GM19023 (cell line): ENCODE data around the gene GRIA4.

Experiments
- ATAC-seq: cut with Tn5 transposase; IDR thresholded peaks from one replicate; pipeline ENCODE4 v1.9.1; 2021; ENCODE audit warnings: mild to moderate bottlenecking, moderate library complexity; ENCODE audit not compliant: unreplicated experiment

Gene GRIA4

GRCh38 chr11:105910095-105910715 lies 300.3 kb downstream of the GRIA4 start:
- ATAC-seq: no peak

GRCh38 chr11:105911454-105911853 lies 301.6 kb downstream of the GRIA4 start:
- no peak for ATAC-seq

- no peak for ATAC-seq
Observed at GRCh38 chr11:105912666-105913065, 302.8 kb downstream of the GRIA4 start.

GRCh38 chr11:105915021-105915420 lies 305.1 kb downstream of the GRIA4 start:
- ATAC-seq: no peak

GRCh38 chr11:105918039-105918438 lies 308.2 kb downstream of the GRIA4 start:
- no peak for ATAC-seq

- ATAC-seq: no peak
Observed at GRCh38 chr11:105918600-105918999, 308.7 kb downstream of the GRIA4 start.

GRCh38 chr11:105923252-105923651 lies 313.4 kb downstream of the GRIA4 start:
- ATAC-seq: no peak

- no peak for ATAC-seq
Observed at GRCh38 chr11:105923807-105924206, 313.9 kb downstream of the GRIA4 start.

GRCh38 chr11:105929084-105929955 lies 319.4 kb downstream of the GRIA4 start:
- no peak for ATAC-seq

- no peak for ATAC-seq
Observed at GRCh38 chr11:105933695-105934094, 323.8 kb downstream of the GRIA4 start.

GRCh38 chr11:105935791-105936190 lies 325.9 kb downstream of the GRIA4 start:
- ATAC-seq: no peak

GRCh38 chr11:105937331-105937730 lies 327.5 kb downstream of the GRIA4 start:
- no peak for ATAC-seq

- no peak for ATAC-seq
Observed at GRCh38 chr11:105937738-105938137, 327.9 kb downstream of the GRIA4 start.

- no peak for ATAC-seq
Observed at GRCh38 chr11:105942921-105943320, 333.0 kb downstream of the GRIA4 start.

- no peak for ATAC-seq
Observed at GRCh38 chr11:105948918-105949590, 339.2 kb downstream of the GRIA4 start.

- ATAC-seq: no peak
Observed at GRCh38 chr11:105953886-105954285, 344.0 kb downstream of the GRIA4 start.

GRCh38 chr11:105960252-105961245 lies 350.7 kb downstream of the GRIA4 start:
- no peak for ATAC-seq

GRCh38 chr11:105968021-105968697 lies 358.3 kb downstream of the GRIA4 start:
- ATAC-seq: no peak

GRCh38 chr11:105969756-105970155 lies 359.9 kb downstream of the GRIA4 start:
- no peak for ATAC-seq

- no peak for ATAC-seq
Observed at GRCh38 chr11:105975128-105975527, 365.3 kb downstream of the GRIA4 start.
